Upper lobe of right lung (tissue), 1 donor: ENCODE measurements around the gene CCDC40. TPM values are rescaled to one million over a fixed set of nuclear protein-coding genes. Genes with fewer than 3 reads are reported as not detected.
A peak's percentile ranks its signal among the peaks of the same experiment; 100 is the strongest.

ENCODE experiments used
- ATAC-seq: fragments of 200-7000 bp; cut with Tn5 transposase; one replicate; pipeline ENCODE4 v1.9.1; 2020; ENCODE audit warnings: mild to moderate bottlenecking, moderate library complexity
- DNase-seq: peaks from one replicate; pipeline ENCODE4 v3.0.0-alpha.2; 2020
- H3K27ac ChIP-seq: fragments of 200-600 bp; one replicate; pipeline ENCODE4 v1.8.0; 2022
- H3K27me3 ChIP-seq: fragments of 200-600 bp; one replicate; pipeline ENCODE4 v1.8.0; 2022; ENCODE audit warnings: mild to moderate bottlenecking
- H3K36me3 ChIP-seq: fragments of 200-600 bp; one replicate; pipeline ENCODE4 v1.8.0; 2022
- H3K4me1 ChIP-seq: fragments of 200-600 bp; one replicate; pipeline ENCODE4 v1.8.0; 2022
- H3K4me3 ChIP-seq: fragments of 200-600 bp; one replicate; pipeline ENCODE4 v1.8.0; 2022; ENCODE audit warnings: mild to moderate bottlenecking
- H3K9me3 ChIP-seq: fragments of 200-600 bp; one replicate; pipeline ENCODE4 v1.8.0; 2022
- intact Hi-C: fragments of 100-400 bp; cut with DNase I; formaldehyde crosslinking; loops from one replicate; pipeline ENCODE4 v1.11.0; 2022
- total RNA-seq: library from RNA; stranded (reverse); fragmentation: NEBNext Ultra II Directional; extraction: Animal tissue kit (Norgen Biotek cat#: 25700); gene quantifications from one replicate; pipeline ENCODE4 v1.2.1, GENCODE V29; 2021
- TF ChIP-seq, protein P1 (sequence below): fragments of 200-600 bp; IDR thresholded peaks from one replicate; pipeline ENCODE4 v1.8.0; 2022; ENCODE audit warnings: antibody characterized with exemption
- donor health status: DM: no; HTN: yes; CAD: no; lungs with severe emphysema.

CCDC40 gene
- total RNA-seq, 1 donor from 2014 or later: 3.5 TPM

DNA sequence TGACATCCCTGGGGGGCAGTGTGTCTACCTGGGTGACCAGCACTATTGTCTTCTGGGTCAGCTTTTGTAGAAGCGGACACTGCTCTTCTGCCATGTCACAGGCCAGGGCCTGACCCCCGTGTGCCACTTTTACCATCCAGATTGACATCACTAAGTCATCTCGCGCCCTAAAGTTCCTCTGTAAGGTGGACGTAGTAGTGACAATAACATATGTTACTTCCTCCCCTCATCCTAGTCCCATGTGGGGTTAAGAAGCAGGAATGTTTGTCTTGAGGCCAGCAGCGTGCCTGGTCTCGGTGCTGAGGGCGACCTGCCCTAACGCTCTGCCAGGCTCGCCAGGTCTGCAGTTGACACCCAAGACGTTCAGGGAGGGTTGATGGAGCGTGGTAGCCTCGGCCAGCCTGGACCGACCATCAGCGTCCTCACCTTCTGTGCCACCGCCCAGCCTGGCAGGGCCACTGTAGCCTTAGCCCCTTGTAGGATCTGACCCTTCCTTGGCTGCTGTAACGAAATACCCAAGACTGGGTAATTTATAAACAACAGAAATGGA lies 85.7 kb downstream of the CCDC40 start:
- H3K36me3 ChIP-seq: no peaks in the 10 kb centered on the region
- H3K4me1 ChIP-seq: no peaks in the 10 kb centered on the region
- intact Hi-C loops: no loop called here
- DNase-seq (no peak), ATAC-seq (no peak)
- H3K27ac ChIP-seq: no peak overlapping the region
- TF ChIP-seq, protein P1, sequence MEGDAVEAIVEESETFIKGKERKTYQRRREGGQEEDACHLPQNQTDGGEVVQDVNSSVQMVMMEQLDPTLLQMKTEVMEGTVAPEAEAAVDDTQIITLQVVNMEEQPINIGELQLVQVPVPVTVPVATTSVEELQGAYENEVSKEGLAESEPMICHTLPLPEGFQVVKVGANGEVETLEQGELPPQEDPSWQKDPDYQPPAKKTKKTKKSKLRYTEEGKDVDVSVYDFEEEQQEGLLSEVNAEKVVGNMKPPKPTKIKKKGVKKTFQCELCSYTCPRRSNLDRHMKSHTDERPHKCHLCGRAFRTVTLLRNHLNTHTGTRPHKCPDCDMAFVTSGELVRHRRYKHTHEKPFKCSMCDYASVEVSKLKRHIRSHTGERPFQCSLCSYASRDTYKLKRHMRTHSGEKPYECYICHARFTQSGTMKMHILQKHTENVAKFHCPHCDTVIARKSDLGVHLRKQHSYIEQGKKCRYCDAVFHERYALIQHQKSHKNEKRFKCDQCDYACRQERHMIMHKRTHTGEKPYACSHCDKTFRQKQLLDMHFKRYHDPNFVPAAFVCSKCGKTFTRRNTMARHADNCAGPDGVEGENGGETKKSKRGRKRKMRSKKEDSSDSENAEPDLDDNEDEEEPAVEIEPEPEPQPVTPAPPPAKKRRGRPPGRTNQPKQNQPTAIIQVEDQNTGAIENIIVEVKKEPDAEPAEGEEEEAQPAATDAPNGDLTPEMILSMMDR: no peak
- H3K27me3 ChIP-seq: no peaks in the 10 kb centered on the region
- H3K9me3 ChIP-seq: no peaks in the 10 kb centered on the region
- no peak overlapping the region for H3K4me3 ChIP-seq

DNA sequence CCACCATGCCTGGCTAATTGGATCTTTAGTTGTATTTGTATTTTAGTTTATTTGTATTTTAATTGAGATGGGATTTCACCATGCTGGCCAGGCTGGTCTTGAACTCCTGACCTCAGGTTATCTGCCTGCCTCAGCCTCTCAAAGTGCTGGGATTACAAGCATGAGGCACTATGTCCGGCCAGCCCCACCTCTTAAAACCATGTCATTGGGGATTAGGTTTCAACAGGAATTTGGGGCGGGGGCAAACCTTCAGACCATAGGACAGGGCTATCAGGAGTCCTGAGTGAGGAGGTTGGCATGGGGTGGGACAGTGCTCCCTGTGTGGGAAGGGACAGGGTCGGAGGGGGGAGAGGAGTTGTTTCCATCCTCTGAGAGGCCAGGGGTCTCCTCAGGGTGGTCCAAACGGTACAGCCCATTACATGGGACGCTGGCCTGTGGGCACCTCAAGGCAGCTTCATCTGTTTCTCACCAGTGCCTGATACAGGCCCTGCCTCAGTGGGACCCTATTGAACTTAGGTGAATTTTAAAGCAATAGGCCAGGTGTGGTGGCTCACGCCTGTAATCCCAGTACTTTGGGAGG lies 86.6 kb downstream of the CCDC40 start:
- ATAC-seq: no peak

DNA sequence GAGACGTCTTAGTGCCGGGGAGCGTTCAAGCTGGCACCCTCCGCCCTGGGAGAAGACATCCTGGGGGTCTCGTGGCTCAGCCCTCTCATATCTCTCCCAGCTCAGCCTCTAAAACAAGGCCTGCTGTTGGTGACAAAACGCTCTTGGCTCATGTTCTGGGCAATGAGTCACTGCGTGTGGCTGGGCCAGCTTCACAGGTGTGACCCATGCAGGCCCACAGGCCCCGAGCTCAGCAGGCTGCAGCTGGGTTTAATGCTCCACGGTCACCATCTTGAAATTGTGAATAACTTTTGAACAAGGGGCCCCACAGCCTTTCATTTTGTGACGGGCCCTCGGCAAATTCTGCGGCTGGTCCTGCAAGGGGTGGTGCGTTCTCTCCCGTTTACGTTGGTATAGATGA lies 87.3 kb downstream of the CCDC40 start:
- Histone ChIP-seq H3K4me3 (no peak overlapping the region), H3K27me3 (no peaks in the 10 kb centered on the region), H3K36me3 (no peaks in the 10 kb centered on the region), H3K27ac (no peak overlapping the region), H3K4me1 (no peaks in the 10 kb centered on the region), H3K9me3 (no peaks in the 10 kb centered on the region)
- TF ChIP-seq, protein P1: no peak
- ATAC-seq: no peak
- intact Hi-C loops: no loop called here
- no peak for DNase-seq

More for the DNA sequence above, 86.6 kb downstream of the CCDC40 start:
- H3K27me3 ChIP-seq: no peaks in the 10 kb centered on the region
- H3K9me3 ChIP-seq: no peaks in the 10 kb centered on the region
- no peaks in the 10 kb centered on the region for H3K4me1 ChIP-seq
- DNase-seq: no peak
- H3K4me3 ChIP-seq: no peak overlapping the region
- intact Hi-C loops: no loop called here
- H3K27ac ChIP-seq: no peak overlapping the region
- H3K36me3 ChIP-seq: no peaks in the 10 kb centered on the region
- TF ChIP-seq, protein P1: no peak

- TF ChIP-seq, protein P1: peak; percentile 11
- Histone ChIP-seq H3K4me3 (no peak overlapping the region), H3K9me3 (no peaks in the 10 kb centered on the region), H3K27ac (no peak overlapping the region), H3K27me3 (no peaks in the 10 kb centered on the region), H3K4me1 (no peaks in the 10 kb centered on the region), H3K36me3 (no peaks in the 10 kb centered on the region)
- intact Hi-C loops: no loop called here
- ATAC-seq (peak; percentile 67), DNase-seq (no peak)
Measured at GRCh38 chr17:80124351-80124981, 88.0 kb downstream of the CCDC40 start.

DNA sequence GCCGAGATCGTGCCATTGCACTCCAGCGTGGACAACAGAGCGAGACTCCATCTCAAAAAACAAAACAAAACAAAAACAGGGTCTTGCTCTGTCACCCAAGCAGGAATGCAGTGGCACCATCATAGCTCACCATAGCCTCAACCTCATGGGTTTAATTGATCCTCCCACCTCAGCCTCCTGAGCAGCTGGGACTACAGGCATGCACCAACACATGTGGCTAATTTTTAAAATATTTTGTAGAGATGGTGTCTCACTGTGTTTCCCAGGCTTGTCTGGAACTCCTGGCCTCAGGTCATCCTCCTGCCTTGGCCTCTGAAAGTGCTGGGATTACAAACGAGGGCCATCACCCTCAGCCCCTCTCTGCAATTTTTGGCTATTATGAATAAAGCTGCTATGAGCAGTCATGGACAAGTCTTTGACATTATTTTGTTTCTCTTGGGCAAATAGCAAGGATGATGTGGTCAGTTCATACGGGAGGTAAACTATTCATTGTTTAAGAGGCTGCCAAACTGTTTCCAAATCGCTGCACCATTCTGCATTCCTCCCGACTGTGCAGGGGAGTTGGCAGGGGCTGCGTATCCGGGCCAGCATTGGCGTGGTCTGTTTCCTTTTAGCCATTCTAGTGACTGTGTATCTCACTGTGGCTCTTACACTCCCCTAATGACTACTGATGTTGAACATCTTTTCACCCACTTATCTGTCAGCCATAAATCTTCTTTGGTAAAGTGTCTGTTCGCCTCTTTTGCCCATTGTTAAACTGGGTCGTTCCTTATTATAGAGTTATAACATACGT lies 89.4 kb downstream of the CCDC40 start:
- intact Hi-C loops: no loop called here
- ATAC-seq (no peak), DNase-seq (no peak)
- Histone ChIP-seq H3K4me1 (no peaks in the 10 kb centered on the region), H3K27me3 (no peaks in the 10 kb centered on the region), H3K27ac (no peak overlapping the region), H3K36me3 (no peaks in the 10 kb centered on the region), H3K9me3 (no peaks in the 10 kb centered on the region), H3K4me3 (no peak overlapping the region)
- TF ChIP-seq, protein P1: no peak
